HCT116 (cell line): ENCODE results near the gene TWF2.

Experiments used
- CTCF ChIP-seq, 3 experiments: fragments of 200-600 bp in 1 of 3; sonication (generic) in 1 of 3; IDR thresholded peaks in 2 of 3; conservative IDR thresholded peaks in 1 of 3; 2 replicates each; pipeline ENCODE4 v1.5.1; 2012 to 2017; ENCODE audit warnings: low read depth in 2 of 3, low read length in 2 of 3, antibody characterized with exemption in 1 of 3, borderline replicate concordance in 1 of 3, control low read depth in 1 of 3, mild to moderate bottlenecking in 1 of 3, mixed read lengths in 1 of 3, mixed run types in 1 of 3, moderate library complexity in 1 of 3; ENCODE audit not compliant: insufficient read depth in 1 of 3
- POLR2A ChIP-seq: IDR thresholded peaks from 2 replicates; pipeline ENCODE4 v1.7.0; 2011; ENCODE audit warnings: borderline replicate concordance; ENCODE audit not compliant: insufficient read depth, insufficient read length; ENCODE audit errors: extremely low read depth

GRCh38 chr3:52208556-52208955, 30.4 kb downstream of the TWF2 start:
- no peak for TF ChIP-seq CTCF (IDR thresholded peaks at IDR 0.05 in 2 of 3, conservative IDR thresholded peaks at IDR 0.05 in 1 of 3; ENCODE audit: borderline replicate concordance in 1 of 3, insufficient read depth in 1 of 3, low read depth in 2 of 3, low read length in 2 of 3)
- no peak for TF ChIP-seq POLR2A
